NOMO-1 (cell line): ENCODE results near the gene NBEAL2.

Experiments
- DNase-seq, 2 experiments: peaks; one replicate each; lab custom pipeline; 2025; ENCODE audit not compliant: unreplicated experiment in 2 of 2; lab: John Stamatoyannopoulos, UW

Gene NBEAL2

GRCh38 chr3:46978985-46979944, at the start of gene NBEAL2:
NBEAL2 (plus strand) TSS chr3:46979666; CDS start chr3:46979862, 196 bp downstream.
- DNase-seq: peak; percentile 98

- DNase-seq: peak in 1 of 2 experiments; percentile 6
Measured at GRCh38 chr3:46930166-46930944, 49.1 kb upstream of the NBEAL2 start.

GRCh38 chr3:46930945-46931403, 48.5 kb upstream of the NBEAL2 start:
- DNase-seq: no peak

- DNase-seq: peak in 1 of 2 experiments; percentile 15
Measured at GRCh38 chr3:46931631-46932331, 47.7 kb upstream of the NBEAL2 start.

- DNase-seq: no peak
Measured at GRCh38 chr3:46932455-46933225, 46.8 kb upstream of the NBEAL2 start.

GRCh38 chr3:46933261-46933660, 46.2 kb upstream of the NBEAL2 start:
- DNase-seq: no peak

GRCh38 chr3:46934072-46934471, 45.4 kb upstream of the NBEAL2 start:
- DNase-seq: no peak

- DNase-seq: no peak
Measured at GRCh38 chr3:46934498-46935167, 44.8 kb upstream of the NBEAL2 start.

GRCh38 chr3:46935168-46935858, 44.2 kb upstream of the NBEAL2 start:
- DNase-seq: no peak

- DNase-seq: peak; percentile 63 to 91
Measured at GRCh38 chr3:46935989-46936558, 43.4 kb upstream of the NBEAL2 start.

GRCh38 chr3:46936733-46937250, 42.7 kb upstream of the NBEAL2 start:
- DNase-seq: no peak

GRCh38 chr3:46938118-46938517, 41.3 kb upstream of the NBEAL2 start:
- no peak for DNase-seq

GRCh38 chr3:46939578-46940445, 39.7 kb upstream of the NBEAL2 start:
- DNase-seq: no peak

GRCh38 chr3:46942076-46942475, 37.4 kb upstream of the NBEAL2 start:
- no peak for DNase-seq

GRCh38 chr3:46942481-46943236, 36.8 kb upstream of the NBEAL2 start:
- DNase-seq: no peak

GRCh38 chr3:46943237-46944187, 36.0 kb upstream of the NBEAL2 start:
- no peak for DNase-seq
